SU-DHL-6 (cell line): Measurements from ENCODE around the gene OR2T29.

Source experiments
- H2AFZ ChIP-seq: fragments of 200-600 bp; sonication (generic); 2 replicates; pipeline ENCODE4 v1.6.1; 2014; ENCODE audit warnings: low read depth, mild to moderate bottlenecking, moderate library complexity, mixed read lengths, antibody characterized with exemption, low read length; ENCODE audit not compliant: severe bottlenecking
- H3F3A ChIP-seq: fragments of 200-600 bp; shearing (Covaris generic); 2 replicates; pipeline ENCODE4 v1.6.0; 2016; ENCODE audit warnings: antibody characterized with exemption, mild to moderate bottlenecking; ENCODE audit not compliant: insufficient read depth
- H3K27ac ChIP-seq: fragments of 200-600 bp; sonication (generic); 2 replicates; pipeline ENCODE4 v1.5.1; 2016; ENCODE audit warnings: low read depth, mild to moderate bottlenecking, low read length, moderate library complexity, mixed read lengths
- H3K27me3 ChIP-seq: fragments of 200-600 bp; sonication (generic), shearing (Covaris generic); 2 replicates; pipeline ENCODE4 v1.6.0; 2014; ENCODE audit warnings: mild to moderate bottlenecking, low read length
- H3K36me3 ChIP-seq: fragments of 200-600 bp; sonication (generic); 2 replicates; pipeline ENCODE4 v1.6.1; 2014; ENCODE audit warnings: mild to moderate bottlenecking, low read length, mixed read lengths
- H3K4me2 ChIP-seq: fragments of 300-600, 200-600 bp; shearing (Covaris generic), sonication (generic); 2 replicates; pipeline ENCODE4 v1.6.0; 2014; ENCODE audit warnings: low read length, low read depth, mild to moderate bottlenecking; ENCODE audit not compliant: poor library complexity, severe bottlenecking
- H3K4me3 ChIP-seq: fragments of 200-600 bp; sonication (generic); 2 replicates; pipeline ENCODE4 v1.5.1; 2014; ENCODE audit warnings: antibody characterized with exemption, low read length, mild to moderate bottlenecking, mixed read lengths; ENCODE audit not compliant: insufficient read depth, poor library complexity, severe bottlenecking
- H3K79me2 ChIP-seq: fragments of 200-600 bp; sonication (generic); 2 replicates; pipeline ENCODE4 v1.6.1; 2014; ENCODE audit warnings: mild to moderate bottlenecking, low read length, moderate library complexity; ENCODE audit not compliant: insufficient read depth
- H3K9ac ChIP-seq: fragments of 200-600 bp; sonication (generic); 2 replicates; pipeline ENCODE4 v1.7.0; 2014; ENCODE audit warnings: mild to moderate bottlenecking, low read length
- H3K9me2 ChIP-seq: fragments of 200-600 bp; sonication (generic); replicated peaks from 2 replicates; pipeline ENCODE4 v1.6.1; 2014; ENCODE audit warnings: low read length; ENCODE audit not compliant: insufficient read depth
- H3K9me3 ChIP-seq: fragments of 200-600 bp; sonication (generic); 2 replicates; pipeline ENCODE4 v1.6.1; 2014; ENCODE audit warnings: low read length, mixed read lengths; ENCODE audit not compliant: insufficient read depth
- H4K20me1 ChIP-seq: fragments of 200-600 bp; sonication (generic); 2 replicates; pipeline ENCODE4 v1.6.1; 2014; ENCODE audit warnings: low read depth, mild to moderate bottlenecking, antibody characterized with exemption, low read length, moderate library complexity, mixed read lengths
- EZH2phosphoT487 ChIP-seq: fragments of 200-600 bp; sonication (generic), shearing (Covaris generic); conservative IDR thresholded peaks from 2 replicates; pipeline ENCODE4 v1.6.1; 2018; ENCODE audit warnings: mild to moderate bottlenecking, antibody characterized with exemption, low read length, moderate library complexity, mixed read lengths
- TF ChIP-seq, protein P1 (sequence below): fragments of 200-600 bp; sonication (generic); IDR thresholded peaks from one replicate; pipeline ENCODE4 v1.5.1; 2017; ENCODE audit warnings: antibody characterized with exemption, mild to moderate bottlenecking, low read length, moderate library complexity; ENCODE audit not compliant: insufficient read depth, poor library complexity, severe bottlenecking

Gene OR2T29

DNA sequence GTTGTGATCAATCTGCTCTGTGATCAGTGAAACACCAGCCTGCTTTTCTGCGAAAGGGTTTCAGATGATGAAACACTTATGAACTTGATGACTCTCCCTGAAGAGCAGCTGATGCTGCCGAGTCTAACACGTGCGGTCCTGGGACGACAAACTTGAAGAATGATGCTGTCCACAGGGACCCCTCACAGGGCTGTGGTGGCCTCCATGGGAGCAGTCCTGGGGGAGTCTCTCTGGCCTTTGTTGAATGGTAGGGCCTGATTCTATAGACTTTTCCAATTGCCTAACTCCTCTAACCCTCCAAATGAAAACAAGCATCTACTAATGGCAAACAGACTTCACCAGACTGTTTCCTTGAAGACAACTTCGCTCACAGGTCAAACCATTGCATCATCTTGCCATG lies 35.0 kb upstream of the OR2T29 start, which contains the start of gene OR2T10:
TSS of gene OR2T10 (minus strand) at position 112 of the 400 bp plus-strand sequence. CDS start 3,932 bp downstream, outside the sequence.
- Histone ChIP-seq H3K27me3 (no peaks in the 10 kb centered on the region), H3K9ac (no peak within 1 kb of the TSS), H3F3A (no peaks in the 10 kb centered on the region), H3K4me3 (no peak within 1 kb of the TSS), H4K20me1 (no peaks in the 10 kb centered on the region), H3K27ac (no peak within 1 kb of the TSS), H3K9me3 (no peaks in the 10 kb centered on the region), H3K36me3 (no peaks in the 10 kb centered on the region), H3K4me2 (no peak within 1 kb of the TSS), H2AFZ (no peak within 1 kb of the TSS), H3K9me2 (no peaks in the 10 kb centered on the region), H3K79me2 (no peaks in the 10 kb centered on the region)
- TF ChIP-seq, protein P1, sequence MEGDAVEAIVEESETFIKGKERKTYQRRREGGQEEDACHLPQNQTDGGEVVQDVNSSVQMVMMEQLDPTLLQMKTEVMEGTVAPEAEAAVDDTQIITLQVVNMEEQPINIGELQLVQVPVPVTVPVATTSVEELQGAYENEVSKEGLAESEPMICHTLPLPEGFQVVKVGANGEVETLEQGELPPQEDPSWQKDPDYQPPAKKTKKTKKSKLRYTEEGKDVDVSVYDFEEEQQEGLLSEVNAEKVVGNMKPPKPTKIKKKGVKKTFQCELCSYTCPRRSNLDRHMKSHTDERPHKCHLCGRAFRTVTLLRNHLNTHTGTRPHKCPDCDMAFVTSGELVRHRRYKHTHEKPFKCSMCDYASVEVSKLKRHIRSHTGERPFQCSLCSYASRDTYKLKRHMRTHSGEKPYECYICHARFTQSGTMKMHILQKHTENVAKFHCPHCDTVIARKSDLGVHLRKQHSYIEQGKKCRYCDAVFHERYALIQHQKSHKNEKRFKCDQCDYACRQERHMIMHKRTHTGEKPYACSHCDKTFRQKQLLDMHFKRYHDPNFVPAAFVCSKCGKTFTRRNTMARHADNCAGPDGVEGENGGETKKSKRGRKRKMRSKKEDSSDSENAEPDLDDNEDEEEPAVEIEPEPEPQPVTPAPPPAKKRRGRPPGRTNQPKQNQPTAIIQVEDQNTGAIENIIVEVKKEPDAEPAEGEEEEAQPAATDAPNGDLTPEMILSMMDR = no peak
- no peak for TF ChIP-seq EZH2phosphoT487

DNA sequence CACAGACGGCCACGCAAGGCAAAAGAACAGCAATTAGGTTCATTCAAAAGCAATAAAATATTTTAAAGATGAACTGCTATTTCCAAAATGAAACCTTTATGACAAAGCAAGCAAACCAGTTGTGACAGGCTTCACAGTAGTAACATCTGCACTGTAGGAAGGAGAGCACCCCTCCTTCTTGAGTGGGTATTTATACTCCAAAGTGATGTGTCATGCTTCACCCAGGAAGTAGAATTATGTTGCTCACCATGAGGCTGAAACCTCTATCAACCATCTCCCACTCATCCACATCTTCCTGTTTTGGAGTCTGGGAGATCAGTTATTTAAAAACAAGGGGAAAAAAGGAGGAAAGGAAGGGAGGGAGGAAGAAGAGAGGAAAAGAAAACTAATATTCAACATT lies 34.0 kb upstream of the OR2T29 start:
- TF ChIP-seq, protein P1 = no peak
- no peak for TF ChIP-seq EZH2phosphoT487
- no peak overlapping the region for H3K4me3 ChIP-seq
- H3K9me2 ChIP-seq = no peaks in the 10 kb centered on the region
- H4K20me1 ChIP-seq = no peaks in the 10 kb centered on the region
- no peaks in the 10 kb centered on the region for H3K27me3 ChIP-seq
- H3K9me3 ChIP-seq = no peaks in the 10 kb centered on the region
- no peaks in the 10 kb centered on the region for H3K79me2 ChIP-seq
- H2AFZ ChIP-seq = no peak overlapping the region
- H3K9ac ChIP-seq = no peak overlapping the region
- H3K4me2 ChIP-seq = no peak overlapping the region
- no peak overlapping the region for H3K27ac ChIP-seq
- H3F3A ChIP-seq = no peaks in the 10 kb centered on the region
- no peaks in the 10 kb centered on the region for H3K36me3 ChIP-seq

DNA sequence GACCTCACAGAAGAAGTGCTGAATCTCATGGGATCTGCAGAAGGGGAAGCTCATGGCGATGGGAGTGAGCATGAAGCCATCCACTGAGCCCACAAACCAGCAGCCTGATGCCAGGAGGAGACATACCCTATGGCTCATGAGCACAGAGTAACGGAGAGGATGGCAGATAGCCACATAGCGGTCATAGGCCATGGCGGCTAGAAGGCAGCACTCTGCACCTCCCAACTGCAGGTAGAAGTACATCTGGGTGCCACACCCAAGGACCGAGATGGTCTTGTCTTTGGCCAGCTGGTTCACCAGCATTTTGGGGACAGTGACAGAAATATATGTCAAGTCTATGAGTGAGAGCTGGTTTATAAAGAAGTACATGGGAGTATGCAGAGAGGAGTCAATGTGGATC lies 30.7 kb upstream of the OR2T29 start:
- H3K79me2 ChIP-seq = no peaks in the 10 kb centered on the region
- H3K4me3 ChIP-seq = no peak overlapping the region
- H3K9ac ChIP-seq = no peak overlapping the region
- no peak overlapping the region for H2AFZ ChIP-seq
- no peaks in the 10 kb centered on the region for H3K27me3 ChIP-seq
- TF ChIP-seq, protein P1 = no peak
- no peak for TF ChIP-seq EZH2phosphoT487
- no peaks in the 10 kb centered on the region for H3K9me3 ChIP-seq
- no peak overlapping the region for H3K4me2 ChIP-seq
- no peak overlapping the region for H3K27ac ChIP-seq
- no peaks in the 10 kb centered on the region for H4K20me1 ChIP-seq
- no peaks in the 10 kb centered on the region for H3K9me2 ChIP-seq
- no peaks in the 10 kb centered on the region for H3F3A ChIP-seq
- H3K36me3 ChIP-seq = no peaks in the 10 kb centered on the region

DNA sequence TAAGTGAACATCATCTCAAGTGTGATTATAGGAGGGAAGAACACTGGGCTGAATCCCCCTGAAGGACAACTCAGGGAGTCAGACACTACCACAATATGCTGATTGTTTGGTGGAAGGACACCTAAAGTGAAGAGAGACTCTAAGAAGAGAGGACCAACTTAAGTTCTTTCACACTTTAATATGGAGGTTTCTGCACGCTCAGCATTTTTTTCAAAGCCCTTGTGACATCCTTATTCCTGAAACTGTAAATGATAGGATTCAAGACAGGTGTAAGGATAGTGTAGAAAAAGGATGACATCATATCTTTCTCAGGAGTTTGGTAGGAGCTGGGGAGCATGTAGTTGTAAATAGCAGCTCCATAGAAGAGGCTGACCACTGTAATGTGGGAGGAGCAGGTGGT lies 30.1 kb upstream of the OR2T29 start:
- no peaks in the 10 kb centered on the region for H4K20me1 ChIP-seq
- no peak overlapping the region for H3K27ac ChIP-seq
- no peaks in the 10 kb centered on the region for H3K9me3 ChIP-seq
- H3K27me3 ChIP-seq = no peaks in the 10 kb centered on the region
- no peak overlapping the region for H3K4me2 ChIP-seq
- H3F3A ChIP-seq = no peaks in the 10 kb centered on the region
- H3K79me2 ChIP-seq = no peaks in the 10 kb centered on the region
- H2AFZ ChIP-seq = no peak overlapping the region
- no peak overlapping the region for H3K9ac ChIP-seq
- H3K36me3 ChIP-seq = no peaks in the 10 kb centered on the region
- no peak for TF ChIP-seq EZH2phosphoT487
- TF ChIP-seq, protein P1 = no peak
- no peaks in the 10 kb centered on the region for H3K9me2 ChIP-seq
- no peak overlapping the region for H3K4me3 ChIP-seq
